HG03439 (cell line): ENCODE measurements around the gene TMEM140.
"Not testable (repeated sequence)": the region's sequence is repeated elsewhere in the genome, so short reads cannot be mapped to it uniquely, and the experiment has no call there.

Experiments
- ATAC-seq: cut with Tn5 transposase; IDR thresholded peaks from one replicate; pipeline ENCODE4 v1.9.1; 2021; ENCODE audit warnings: mild to moderate bottlenecking, moderate library complexity; ENCODE audit not compliant: unreplicated experiment

Gene TMEM140

GRCh38 chr7:135211946-135212685 is 64.2 kb downstream of the TMEM140 start:
- not testable (repeated sequence) for ATAC-seq

DNA sequence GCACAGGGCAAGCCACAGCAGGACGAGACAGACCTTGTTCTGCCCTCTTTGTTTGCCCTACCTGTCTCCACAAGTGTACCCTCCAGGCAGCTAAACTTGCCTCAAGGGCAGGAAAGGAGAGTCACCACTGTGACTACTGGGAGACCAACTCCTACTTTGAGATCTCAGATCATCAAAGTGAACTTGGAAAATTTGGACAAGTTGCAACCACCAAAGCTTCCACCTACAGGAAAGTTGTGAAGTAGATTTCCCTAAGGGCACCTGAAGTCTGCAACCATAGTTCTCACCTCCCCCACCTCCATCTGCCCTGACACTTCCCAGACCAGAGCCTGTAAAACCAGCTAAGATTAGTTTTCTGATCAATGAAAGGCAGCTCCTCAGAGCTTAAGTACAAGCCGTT is 66.0 kb downstream of the TMEM140 start:
- ATAC-seq: no peak

DNA sequence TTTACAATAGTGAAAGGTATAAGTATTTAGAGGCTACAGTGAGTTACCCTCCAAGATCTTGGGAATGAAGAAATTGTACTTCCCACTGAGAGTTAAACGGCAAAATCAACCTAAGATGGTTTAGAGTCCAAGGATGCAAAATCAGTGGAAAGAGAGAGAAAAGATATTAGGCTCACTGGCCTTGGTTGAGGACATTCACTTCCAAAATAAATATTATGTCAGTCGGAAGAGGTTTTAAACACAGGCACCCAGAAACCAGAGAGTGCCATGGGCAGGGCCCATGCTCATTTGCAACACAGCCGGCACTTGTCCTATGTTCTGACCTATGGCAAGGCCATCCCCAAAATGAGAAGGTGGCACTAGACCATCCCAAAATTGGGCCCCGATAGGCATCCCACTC is 67.3 kb downstream of the TMEM140 start:
- no peak for ATAC-seq

DNA sequence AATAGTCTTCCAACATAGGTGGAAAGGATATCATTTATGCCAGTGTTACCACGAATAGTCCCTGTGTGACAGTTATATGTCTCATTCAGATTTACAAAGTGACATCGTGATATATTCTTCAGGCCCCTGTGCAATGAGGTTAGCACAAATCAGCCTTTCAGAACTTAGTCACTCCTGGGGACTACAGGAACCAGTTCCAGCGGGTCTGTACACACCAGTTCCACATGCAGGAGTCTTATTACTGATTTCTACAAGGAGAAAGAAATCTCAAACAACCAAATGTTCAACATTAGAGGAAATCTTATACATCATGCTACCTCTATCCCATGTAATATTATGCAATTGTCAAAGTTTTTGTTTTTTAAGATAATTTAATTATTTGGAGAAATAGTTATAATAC is 67.8 kb downstream of the TMEM140 start:
- ATAC-seq: no peak
